ENCODE results near the gene GVQW3.

DNA sequence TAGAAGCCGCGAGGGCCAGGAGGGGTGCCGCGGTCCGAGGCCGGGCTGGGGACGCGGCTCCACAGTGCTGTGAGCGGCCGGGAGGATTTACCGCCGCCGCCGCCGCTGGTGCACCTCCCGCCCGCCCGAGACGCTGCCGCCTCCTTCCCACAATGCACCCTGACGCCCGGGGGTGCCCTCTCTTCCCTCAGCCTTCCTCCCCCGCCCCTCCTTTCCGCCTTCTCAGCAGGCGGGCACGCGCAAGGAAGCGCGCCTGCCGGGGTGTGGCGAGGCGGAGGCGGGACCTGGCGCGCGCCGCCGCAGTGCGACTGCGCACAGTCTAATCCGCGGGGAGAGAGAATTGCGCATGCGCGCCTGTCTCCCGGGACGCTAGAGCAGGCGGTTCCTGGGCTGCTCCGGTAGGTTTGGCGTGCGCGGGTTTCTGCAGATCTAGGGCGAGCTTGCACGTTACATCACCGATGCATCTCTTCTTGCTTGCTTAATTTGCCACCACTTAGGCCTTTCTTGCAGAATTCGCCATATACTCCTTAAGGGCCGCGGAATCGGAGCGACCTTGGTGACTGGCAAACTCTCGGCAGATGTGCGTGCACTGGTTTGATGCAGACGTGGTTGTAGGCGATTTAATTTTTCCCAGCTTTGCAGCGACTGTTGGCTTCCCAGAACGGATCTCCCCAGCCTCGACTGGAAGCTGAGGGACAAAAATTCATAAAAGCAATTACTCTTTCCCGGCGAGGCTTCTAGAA is at the start of gene GVQW3, which contains the start of gene THAP12:
- peak; percentile 62 to 95 for TF ChIP-seq POLR2A (IDR thresholded peaks at IDR 0.05)
- no peak for TF ChIP-seq CTCF (IDR thresholded peaks at IDR 0.05)

Data from adrenal gland (tissue), 5 donors.